Spleen (tissue), 11 donors: ENCODE data around the gene BPHL. TPM values are rescaled to one million over a fixed set of nuclear protein-coding genes. Genes with fewer than 3 reads are reported as not detected.

Source experiments
- DNase-seq: peaks from one replicate; pipeline ENCODE4 v3.0.0-alpha.2; 2020
- H3K27ac ChIP-seq, 8 donors: fragments of 200-600 bp; sonication (generic) in 7 of 8; 1 replicate in 4 of 8; 2 replicates in 4 of 8; pipeline versions ENCODE4 v1.5.0 to v1.8.0; 2016 to 2021; ENCODE audit warnings: inconsistent platforms in 4 of 8, mild to moderate bottlenecking in 4 of 8, moderate library complexity in 1 of 8
- H3K27me3 ChIP-seq, 7 donors: fragments of 200-600 bp; sonication (generic) in 6 of 7; replicated peaks in 1 of 7; 1 replicate in 4 of 7; 2 replicates in 3 of 7; pipeline versions ENCODE4 v1.5.0 to v1.8.0; 2016 to 2021; ENCODE audit warnings: inconsistent platforms in 3 of 7, mild to moderate bottlenecking in 1 of 7
- H3K36me3 ChIP-seq, 6 donors: fragments of 200-600 bp; sonication (generic) in 5 of 6; 1 replicate in 4 of 6; 2 replicates in 2 of 6; pipeline versions ENCODE4 v1.5.0 to v1.8.0; 2016 to 2021; ENCODE audit warnings: inconsistent platforms in 2 of 6
- H3K4me1 ChIP-seq, 6 donors: fragments of 200-600 bp; sonication (generic) in 5 of 6; 1 replicate in 3 of 6; 2 replicates in 3 of 6; pipeline versions ENCODE4 v1.5.0 to v1.8.0; 2016 to 2021; ENCODE audit warnings: inconsistent platforms in 3 of 6
- H3K4me3 ChIP-seq, 8 donors: fragments of 200-600 bp; sonication (generic) in 7 of 8; 1 replicate in 4 of 8; 2 replicates in 4 of 8; pipeline versions ENCODE4 v1.5.0 to v1.8.0; 2016 to 2021; ENCODE audit warnings: inconsistent platforms in 4 of 8, mild to moderate bottlenecking in 4 of 8, moderate library complexity in 2 of 8
- H3K9me3 ChIP-seq, 8 donors: fragments of 200-600 bp; sonication (generic) in 7 of 8; 1 replicate in 4 of 8; 2 replicates in 4 of 8; pipeline versions ENCODE4 v1.5.0 to v1.8.0; 2016 to 2021; ENCODE audit warnings: inconsistent platforms in 4 of 8
- CTCF ChIP-seq, 11 experiments: fragments of 200-600 bp in 7 of 11; fragments of 450-650 bp in 4 of 11; sonication (generic) in 4 of 11; IDR thresholded peaks in 8 of 11; conservative IDR thresholded peaks in 3 of 11; 1 replicate in 7 of 11; 2 replicates in 4 of 11; pipeline versions ENCODE4 v1.4.0 to v1.8.0; 2016 to 2021; ENCODE audit warnings: antibody characterized with exemption in 11 of 11, inconsistent platforms in 4 of 11, mild to moderate bottlenecking in 1 of 11
- POLR2A ChIP-seq, 3 donors: fragments of 450-650 bp; IDR thresholded peaks; one replicate each; pipeline ENCODE4 v1.5.1; 2017; ENCODE audit warnings: antibody characterized with exemption in 3 of 3, mild to moderate bottlenecking in 1 of 3
- POLR2AphosphoS5 ChIP-seq, 3 donors: sonication (generic); formaldehyde crosslinking; IDR thresholded peaks; one replicate each; pipeline ENCODE4 v1.5.1; 2017; ENCODE audit warnings: antibody characterized with exemption in 3 of 3
- WGBS, 5 donors: extraction: QIAGEN DNeasy Blood & Tissue Kit in 3 of 5; methylation state at CpG; one replicate each; pipeline versions ENCODE4 v1.1.5 to v1.1.7; 2013 to 2018; 5-methylcytosine and 5-hydroxymethylcytosine counted together
- intact Hi-C: fragments of 100-400 bp; cut with DNase I; formaldehyde crosslinking; loops from one replicate; pipeline ENCODE4 v1.15.0; 2023; ENCODE audit warnings: low total_unique reads
- polyA plus RNA-seq, 3 donors: library from polyadenylated mRNA; stranded (reverse); fragments of 200-250 nt; gene quantifications; one replicate each; pipeline ENCODE4 v1.2.1, GENCODE V29; 2013
- total RNA-seq, 7 donors: library from RNA; depleted of rRNA in 3 of 7; stranded (reverse); fragments of >200 nt in 3 of 7; fragmentation: NEBNext Ultra II Directional in 4 of 7; extraction: Animal tissue kit (Norgen Biotek cat#: 25700) in 4 of 7; gene quantifications; one replicate each; pipeline versions ENCODE4 v1.1.0 to v1.2.1, GENCODE V29; 2016 to 2021
- donor health status: healthy with polysubstance abuse.
- donor health status: DM: no; HTN: no; CAD: no; lungs with moderate emphysema.
- donor health status: DM: no; HTN: no; CAD: no.
- donor health status: Bipolar disorder and iron deficiency.
- donor health status: healthy.
- donor health status: DM: no; HTN: no; CAD: no.
- donor health status: DM: yes; HTN: yes; CAD: no.

The BPHL gene
- total and polyA plus RNA-seq, 10 donors, result 6.6 to 11.3 (median 9.4) TPM

- Histone ChIP-seq H3K36me3 (peaks cover 0 to 15% (median 0%) of the 10 kb centered on the region in 6 donors), H3K4me1 (peaks cover 0 to 19% (median 3%) of the 10 kb centered on the region in 6 donors), H3K4me3 (no peak overlapping the region), H3K27me3 (no peaks in the 10 kb centered on the region), H3K27ac (no peak overlapping the region), H3K9me3 (no peaks in the 10 kb centered on the region)
- intact Hi-C loops, result loop anchor here (5.0 kb wide), 1 partner anchor 128 kb away; no protein-coding TSS in a partner anchor
- DNase-seq, result no peak
- no peak for TF ChIP-seq POLR2A (IDR thresholded peaks at IDR 0.05)
- TF ChIP-seq CTCF (IDR thresholded peaks at IDR 0.05 in 8 of 11, conservative IDR thresholded peaks at IDR 0.05 in 3 of 11), result no peak
- TF ChIP-seq POLR2AphosphoS5 (IDR thresholded peaks at IDR 0.05), result no peak
- WGBS, 5 donors, result 69 to 74% (median 73%) methylated on average over 8 of the region's 8 CpGs
Measured at GRCh38 chr6:3124667-3125066, 6.2 kb downstream of the BPHL start.

DNA sequence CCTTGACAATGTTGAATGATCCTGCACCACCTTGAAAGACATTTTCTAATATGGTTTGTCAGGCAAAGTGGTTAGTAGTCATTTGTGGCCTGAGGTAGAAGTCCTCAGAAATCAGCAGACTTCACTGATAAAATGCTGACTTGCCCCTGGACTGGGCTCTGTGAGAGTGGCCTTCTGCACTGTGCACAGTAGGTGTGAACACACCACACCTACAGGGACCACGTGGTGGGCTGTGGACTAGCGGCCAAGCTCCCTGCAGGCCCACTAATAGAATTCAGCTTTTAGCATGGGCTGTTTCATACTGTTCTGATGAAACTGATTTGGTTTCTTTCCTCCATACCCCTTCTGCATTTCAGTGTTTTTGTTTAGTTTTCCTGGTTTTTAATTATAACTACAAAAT is 7.3 kb downstream of the BPHL start:
- intact Hi-C loops, result loop anchor here (5.0 kb wide), 1 partner anchor 126 kb away; no protein-coding TSS in a partner anchor
- no peak for TF ChIP-seq POLR2A (IDR thresholded peaks at IDR 0.05)

GRCh38 chr6:3128356-3129108 is 10.0 kb downstream of the BPHL start:
- no peak for DNase-seq
- Histone ChIP-seq H3K36me3 (peaks cover 0 to 48% (median 0%) of the 10 kb centered on the region in 6 donors), H3K4me1 (peaks cover 0 to 13% (median 2%) of the 10 kb centered on the region in 6 donors), H3K9me3 (no peaks in the 10 kb centered on the region), H3K27ac (no peak overlapping the region), H3K4me3 (no peak overlapping the region), H3K27me3 (no peaks in the 10 kb centered on the region)
- no peak for TF ChIP-seq CTCF (IDR thresholded peaks at IDR 0.05 in 8 of 11, conservative IDR thresholded peaks at IDR 0.05 in 3 of 11)
- no peak for TF ChIP-seq POLR2A (IDR thresholded peaks at IDR 0.05)
- no peak for TF ChIP-seq POLR2AphosphoS5 (IDR thresholded peaks at IDR 0.05)
- intact Hi-C loops, result loop anchor here (5.0 kb wide), 1 partner anchor 124 kb away; no protein-coding TSS in a partner anchor
- WGBS, 5 donors, result 95 to 96% (median 95%) methylated on average over 15 of the region's 15 CpGs

More for the DNA sequence above, 7.3 kb downstream of the BPHL start:
- no peak overlapping the region for H3K4me3 ChIP-seq
- WGBS, 5 donors, result 40 to 53% (median 49%) methylated on average over 2 of the region's 2 CpGs
- DNase-seq, result no peak
- peaks cover 0 to 13% (median 2%) of the 10 kb centered on the region in 6 donors for H3K4me1 ChIP-seq
- H3K9me3 ChIP-seq, result no peaks in the 10 kb centered on the region
- peaks cover 0 to 27% (median 0%) of the 10 kb centered on the region in 6 donors for H3K36me3 ChIP-seq
- no peak overlapping the region for H3K27ac ChIP-seq
- no peaks in the 10 kb centered on the region for H3K27me3 ChIP-seq

GRCh38 chr6:3131695-3132094 is 13.2 kb downstream of the BPHL start:
- no peaks in the 10 kb centered on the region for H3K27me3 ChIP-seq
- no peak overlapping the region for H3K27ac ChIP-seq
- peaks cover 0 to 61% (median 0%) of the 10 kb centered on the region in 6 donors for H3K36me3 ChIP-seq
- intact Hi-C loops, result no loop called here
- H3K4me1 ChIP-seq, result peaks cover 0 to 5% (median 0%) of the 10 kb centered on the region in 6 donors
- no peak for DNase-seq
- H3K9me3 ChIP-seq, result no peaks in the 10 kb centered on the region
- TF ChIP-seq POLR2AphosphoS5 (IDR thresholded peaks at IDR 0.05) (no peak), CTCF (IDR thresholded peaks at IDR 0.05 in 8 of 11, conservative IDR thresholded peaks at IDR 0.05 in 3 of 11) (no peak), POLR2A (IDR thresholded peaks at IDR 0.05) (no peak)
- no peak overlapping the region for H3K4me3 ChIP-seq
- 91 to 97% (median 94%) methylated on average over 15 of the region's 15 CpGs for WGBS, 5 donors
